ENCODE measurements around the gene RBM38. TPM values are rescaled to one million over a fixed set of nuclear protein-coding genes. Genes with fewer than 3 reads are reported as not detected.

RBM38 gene
- total RNA-seq, 1 experiment from 2014 or later = 50.0 TPM

Other genes with a start within 250 kb of the RBM38 start
- 4.8 and 10.7 TPM in 2 replicates for gene BMP7, start 124.8 kb upstream of the RBM38 start, total RNA-seq (2014; rRNA removed; shearing (Covaris generic); ENCODE audit: low replicate concordance)
- not detected in 2 replicates for gene SPO11, start 61.6 kb upstream of the RBM38 start, total RNA-seq (2014; rRNA removed; shearing (Covaris generic); ENCODE audit: low replicate concordance)
- 74.3 and 85.5 TPM in 2 replicates for gene RAE1, start 40.1 kb upstream of the RBM38 start, total RNA-seq (2014; rRNA removed; shearing (Covaris generic); ENCODE audit: low replicate concordance)
- gene CTCFL, start 133.7 kb downstream of the RBM38 start, total RNA-seq (2014; rRNA removed; shearing (Covaris generic); ENCODE audit: low replicate concordance) = not detected in 2 replicates
- gene PCK1, start 169.7 kb downstream of the RBM38 start, total RNA-seq (2014; rRNA removed; shearing (Covaris generic); ENCODE audit: low replicate concordance) = not detected in 2 replicates
- gene ZBP1, start 229.0 kb downstream of the RBM38 start, total RNA-seq (2014; rRNA removed; shearing (Covaris generic); ENCODE audit: low replicate concordance) = not detected in 2 replicates